Esophagus mucosa (tissue), 1 donor: ENCODE results near the gene LRRC4B. TPM values are rescaled to one million over a fixed set of nuclear protein-coding genes. Genes with fewer than 3 reads are reported as not detected.
A peak's percentile ranks its signal among the peaks of the same experiment; 100 is the strongest.

ENCODE experiments used
- ATAC-seq: fragments of 200-7000 bp; cut with Tn5 transposase; one replicate; pipeline ENCODE4 v1.9.1; 2020
- total RNA-seq: library from RNA; stranded (reverse); gene quantifications from one replicate; pipeline ENCODE4 v1.2.4, GENCODE V29; 2023
- donor health status: DM: yes; HTN: yes; CAD: no.

Gene LRRC4B
- total RNA-seq, 1 donor from 2014 or later, result 0.24 TPM

GRCh38 chr19:50569938-50570540 is 1.8 kb upstream of the LRRC4B start:
- no peak for ATAC-seq

GRCh38 chr19:50568728-50569698 is 778 bp upstream of the LRRC4B start:
- no peak for ATAC-seq

DNA sequence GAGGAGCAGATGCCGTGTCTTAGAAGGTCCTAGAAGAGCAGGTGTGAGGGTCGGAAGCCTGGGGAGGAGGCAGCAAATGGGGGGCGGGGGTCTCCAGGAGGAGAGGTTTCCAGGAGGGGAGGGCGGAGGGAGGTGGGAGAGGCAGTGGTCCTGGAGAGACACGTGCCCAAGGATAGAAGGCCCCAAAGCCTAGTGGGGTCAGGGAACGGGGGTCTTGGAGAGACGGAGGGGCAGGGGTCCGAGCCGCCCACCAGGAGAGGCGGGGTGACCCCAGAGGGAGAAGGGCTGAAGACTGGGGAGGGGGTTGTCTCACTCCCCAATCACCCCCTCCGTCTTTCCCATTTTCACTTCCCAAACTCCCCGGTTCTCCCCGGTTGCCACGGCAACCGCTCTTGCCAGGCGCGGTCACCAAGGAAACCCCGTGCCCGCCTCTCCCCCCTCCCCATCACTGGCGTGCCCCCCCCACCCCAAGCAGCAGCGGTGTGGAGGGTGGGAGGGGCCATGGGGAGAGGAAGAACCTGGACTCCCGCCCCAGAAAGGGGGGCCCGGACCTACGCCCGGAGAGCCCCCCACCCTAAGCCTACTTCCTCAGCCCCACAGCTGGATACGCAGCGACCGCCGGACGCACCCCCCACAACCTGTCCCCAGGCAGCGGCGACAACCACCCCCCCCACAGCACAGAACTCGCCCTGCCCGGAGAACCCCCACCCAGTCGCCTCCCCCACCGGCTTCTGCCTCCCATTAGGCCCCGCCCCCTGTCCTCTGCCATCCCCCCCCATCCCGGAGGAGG is 988 bp downstream of the LRRC4B start:
- no peak for ATAC-seq

DNA sequence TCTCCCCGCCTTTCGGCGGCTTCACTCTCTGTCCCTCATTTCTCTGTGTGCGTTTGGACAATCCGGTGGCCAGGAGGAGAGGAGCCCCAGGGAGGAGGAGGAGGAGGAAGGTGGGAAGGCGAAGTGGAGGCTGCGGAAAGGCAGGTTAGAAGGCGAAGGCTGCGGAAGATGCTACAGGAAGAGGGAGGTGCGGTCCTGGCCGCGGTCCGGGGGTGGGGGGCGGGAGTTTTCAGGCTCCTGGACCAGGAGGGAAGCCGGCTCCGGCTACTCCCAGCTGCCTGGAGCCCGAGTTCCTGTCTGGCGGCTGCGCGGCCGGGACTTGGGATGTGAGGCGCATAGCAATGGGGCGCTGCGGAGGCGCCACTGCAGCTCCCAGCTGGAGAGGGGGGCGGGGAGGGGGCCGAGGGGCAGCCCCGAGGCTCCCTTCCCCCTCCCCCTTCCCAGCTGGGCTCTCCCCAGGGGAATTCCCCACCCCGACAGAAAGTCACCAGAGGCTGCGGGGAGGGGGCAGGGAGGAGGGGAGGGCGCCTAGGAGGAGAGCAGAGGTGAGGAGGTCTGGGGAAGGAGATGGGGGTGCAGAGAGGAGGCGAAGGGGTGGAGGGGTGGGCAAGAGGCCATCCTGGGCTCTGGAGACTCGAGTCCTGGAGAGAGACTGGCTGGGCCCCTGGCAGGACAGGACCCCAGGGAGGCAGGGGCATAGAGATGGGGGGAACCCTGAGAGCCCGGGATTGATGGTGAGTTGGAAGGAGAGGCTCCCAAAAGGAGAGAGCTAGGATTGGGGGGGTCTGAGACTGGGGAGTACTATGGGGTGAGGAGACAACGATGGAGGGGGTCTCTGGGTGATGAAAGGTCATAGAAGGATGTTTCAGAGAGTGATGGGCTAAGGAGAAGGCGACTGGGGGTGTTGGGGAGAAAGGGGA is 2.0 kb downstream of the LRRC4B start:
- ATAC-seq, result no peak

- ATAC-seq, result no peak
These were observed 3.8 kb downstream of the LRRC4B start for GRCh38 chr19:50564229-50565105.

- no peak for ATAC-seq
These were observed 4.6 kb downstream of the LRRC4B start for GRCh38 chr19:50563597-50563996.

DNA sequence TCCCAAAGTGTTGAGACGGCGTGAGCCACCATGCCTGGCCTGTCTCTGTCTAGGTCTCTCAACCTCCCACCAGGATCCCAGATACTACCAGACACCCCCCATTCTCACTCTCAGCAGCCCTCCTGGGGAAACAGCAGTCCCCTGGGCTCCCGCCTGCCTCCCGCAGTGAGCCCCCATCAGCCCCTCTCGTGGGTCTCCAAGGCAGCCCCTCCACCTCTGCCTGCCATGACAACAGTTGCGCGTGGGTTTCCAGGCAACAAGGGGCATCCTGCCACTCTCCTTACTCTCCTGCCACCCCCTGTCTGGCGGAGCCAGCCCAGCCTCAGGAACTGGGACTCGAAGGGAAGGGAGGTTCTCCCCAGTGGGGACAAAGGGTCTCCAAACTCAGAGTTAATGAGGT is 5.2 kb downstream of the LRRC4B start:
- ATAC-seq, result no peak

- ATAC-seq, result no peak
These were observed 5.9 kb downstream of the LRRC4B start for GRCh38 chr19:50562329-50562728.

- ATAC-seq, result no peak
These were observed 8.6 kb downstream of the LRRC4B start for GRCh38 chr19:50559636-50560035.

- ATAC-seq, result no peak
These were observed 9.8 kb downstream of the LRRC4B start for GRCh38 chr19:50558449-50558848.

DNA sequence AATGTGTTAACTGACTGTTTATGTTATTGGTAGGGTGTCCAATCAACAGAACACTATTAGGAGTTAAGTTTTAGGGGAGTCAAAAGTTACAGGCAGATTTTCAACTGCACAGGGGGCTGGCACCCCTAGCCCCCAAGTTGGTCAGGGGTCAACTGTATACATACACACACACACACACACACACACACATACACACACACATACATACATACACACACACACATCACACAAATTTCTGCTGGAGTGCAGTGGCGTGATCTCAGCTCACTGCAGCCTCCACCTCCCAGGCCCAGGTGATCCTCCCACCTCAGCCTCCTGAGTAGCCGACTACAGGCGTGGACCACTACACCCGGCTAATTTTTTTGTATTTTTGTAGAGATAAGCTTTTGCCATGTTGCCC is 10.2 kb downstream of the LRRC4B start:
- ATAC-seq, result no peak

DNA sequence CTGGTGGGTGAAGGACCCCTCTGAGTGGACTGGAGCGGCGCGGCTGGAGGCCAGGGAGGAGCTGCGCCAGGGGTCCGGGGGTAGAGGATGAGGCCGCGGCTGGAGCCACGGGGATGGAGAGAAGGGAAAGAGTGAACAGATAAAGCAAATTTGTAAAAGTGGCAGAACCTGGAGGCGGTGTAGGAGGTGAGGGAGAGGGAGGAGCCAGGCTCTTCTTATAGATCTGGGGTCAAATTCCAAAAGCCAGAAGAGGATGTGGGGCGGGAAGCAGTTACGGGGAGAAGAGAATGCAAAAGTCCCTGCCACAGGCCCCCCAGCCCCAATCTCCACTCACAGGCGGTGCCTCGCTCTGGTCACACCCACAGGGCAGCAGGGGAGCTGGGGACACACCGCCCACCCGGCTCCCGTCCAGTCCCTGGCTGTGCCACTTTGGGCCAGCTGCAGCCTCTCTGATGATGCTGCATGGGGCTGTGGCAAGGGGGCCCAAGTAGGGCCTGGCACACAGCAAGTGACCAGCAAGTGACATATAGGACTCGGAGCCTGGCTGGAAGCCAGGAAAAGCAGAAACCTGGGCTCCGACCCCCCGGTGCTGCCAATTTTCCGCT is 11.1 kb downstream of the LRRC4B start:
- no peak for ATAC-seq

DNA sequence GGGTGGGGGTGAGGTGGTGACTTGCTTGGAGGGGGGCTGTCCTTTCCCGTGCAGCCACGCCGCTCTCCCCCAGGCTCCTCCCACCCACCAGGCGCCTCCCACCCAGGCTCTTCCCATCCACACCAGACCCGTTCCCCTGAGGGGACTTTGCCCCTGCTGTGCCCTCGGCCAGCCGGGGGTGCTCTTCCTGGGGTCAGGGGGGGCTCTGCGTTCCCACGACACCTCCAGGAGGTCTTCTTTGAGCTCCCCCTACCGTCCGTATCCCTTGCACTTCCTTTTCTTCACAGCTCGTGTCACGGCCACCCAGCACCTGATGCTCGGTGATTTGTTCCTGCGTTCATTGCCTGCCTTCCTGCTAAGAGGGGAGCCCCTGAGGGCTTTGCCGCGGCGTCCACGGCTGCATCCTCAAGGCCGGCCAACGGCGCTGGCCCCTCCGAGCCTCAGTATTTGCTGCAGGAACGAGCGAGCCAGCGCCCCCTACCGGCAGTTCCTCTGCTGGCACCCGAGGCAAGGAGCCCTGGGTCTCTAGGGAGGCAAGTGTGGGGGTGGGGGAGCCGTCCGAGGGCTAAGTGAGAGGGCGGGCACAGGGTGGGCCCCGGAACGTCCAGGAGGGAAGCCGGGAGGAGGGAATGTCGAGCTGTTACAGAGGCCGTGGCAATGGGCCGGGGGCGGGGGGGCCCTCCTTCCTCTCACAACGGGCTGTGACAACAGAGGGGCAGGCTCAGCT is 11.8 kb downstream of the LRRC4B start:
- ATAC-seq, result peak; percentile 31

DNA sequence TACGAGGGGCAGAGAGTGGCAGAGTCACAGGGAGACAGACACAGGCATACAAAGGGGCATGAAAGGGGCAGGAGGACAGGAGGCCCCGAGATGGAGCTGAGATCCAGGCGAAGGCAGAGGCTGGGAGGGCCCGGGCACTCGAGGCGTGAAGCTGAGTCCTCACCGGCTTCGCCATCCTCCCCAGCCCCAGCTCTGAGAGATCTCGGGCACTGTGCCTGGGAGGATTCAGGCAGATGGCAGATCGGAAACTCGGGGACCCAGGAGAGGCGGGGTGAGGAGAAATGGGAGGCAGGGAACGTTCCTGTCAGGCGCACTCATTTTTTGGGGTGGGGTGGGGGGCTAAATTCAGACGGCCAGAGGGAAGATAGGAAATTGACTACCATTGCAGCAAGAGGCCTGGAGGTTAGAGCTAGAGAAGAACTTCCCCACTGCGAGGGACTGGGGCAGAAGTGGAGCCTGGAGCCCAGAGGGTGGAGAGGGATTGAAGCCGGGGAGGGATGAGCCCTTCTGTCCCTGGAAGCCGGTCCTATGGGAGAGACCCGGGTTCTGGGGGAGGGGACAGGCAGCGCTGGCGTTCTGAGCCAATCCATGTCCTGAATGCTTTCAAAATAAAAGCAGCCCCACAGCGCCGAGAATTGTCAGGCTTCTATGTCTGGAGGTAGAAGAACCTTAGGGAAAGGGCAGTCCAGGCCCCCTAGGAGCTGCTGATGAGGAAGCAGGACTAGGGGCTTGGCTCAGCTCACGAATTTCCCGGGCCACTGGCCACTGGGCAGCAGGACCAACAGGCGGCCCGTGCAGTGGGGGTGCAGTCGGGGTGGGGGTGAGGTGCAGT is 12.6 kb downstream of the LRRC4B start:
- ATAC-seq, result no peak

GRCh38 chr19:50555033-50555432 is 13.2 kb downstream of the LRRC4B start:
- ATAC-seq, result no peak

DNA sequence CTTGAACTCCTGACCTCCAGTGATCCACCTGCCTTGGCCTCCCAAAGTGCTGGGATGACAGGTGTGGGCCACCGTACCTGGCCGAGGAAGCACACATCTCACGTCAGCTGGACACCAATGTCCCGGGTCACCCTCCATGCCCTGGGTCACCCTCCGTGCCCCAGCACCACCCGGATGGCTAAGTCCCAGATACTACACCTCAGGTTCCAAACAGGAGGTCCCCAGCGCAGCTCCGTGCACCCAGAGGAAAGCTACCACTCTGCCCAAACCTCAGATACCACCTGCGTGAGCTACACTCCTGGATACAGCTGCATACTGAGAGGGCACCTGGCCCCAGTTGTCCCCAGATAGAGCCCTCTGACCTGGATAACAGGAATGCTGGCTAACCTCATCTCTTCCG is 14.0 kb downstream of the LRRC4B start:
- ATAC-seq, result no peak

DNA sequence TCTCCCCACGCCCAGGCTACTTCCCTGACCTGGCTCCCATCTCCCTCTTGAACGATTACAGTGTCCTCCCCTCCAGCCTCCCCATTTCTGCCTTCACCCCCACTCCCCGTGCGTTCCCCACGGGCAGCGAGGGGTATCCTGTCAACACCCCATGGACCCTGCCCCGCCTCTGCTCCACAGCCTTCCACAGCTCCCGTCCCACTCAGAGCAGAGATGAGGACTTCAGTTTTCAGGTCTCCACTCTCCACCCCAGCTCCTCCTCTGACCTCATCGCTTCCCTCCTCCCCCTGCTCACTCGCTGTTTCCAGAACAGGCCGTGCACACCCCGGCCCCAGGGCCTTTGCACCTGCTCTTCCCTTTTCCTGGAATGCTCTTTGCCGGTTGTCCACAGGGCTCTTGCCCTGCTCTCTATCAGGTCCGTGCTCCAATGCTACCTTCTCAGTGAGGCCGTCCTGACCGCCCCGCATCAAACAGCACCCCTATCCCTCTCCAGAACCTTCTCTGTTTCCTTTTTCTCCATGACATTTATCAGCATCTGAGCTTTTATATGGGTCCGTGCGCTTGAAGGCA is 15.0 kb downstream of the LRRC4B start:
- no peak for ATAC-seq

DNA sequence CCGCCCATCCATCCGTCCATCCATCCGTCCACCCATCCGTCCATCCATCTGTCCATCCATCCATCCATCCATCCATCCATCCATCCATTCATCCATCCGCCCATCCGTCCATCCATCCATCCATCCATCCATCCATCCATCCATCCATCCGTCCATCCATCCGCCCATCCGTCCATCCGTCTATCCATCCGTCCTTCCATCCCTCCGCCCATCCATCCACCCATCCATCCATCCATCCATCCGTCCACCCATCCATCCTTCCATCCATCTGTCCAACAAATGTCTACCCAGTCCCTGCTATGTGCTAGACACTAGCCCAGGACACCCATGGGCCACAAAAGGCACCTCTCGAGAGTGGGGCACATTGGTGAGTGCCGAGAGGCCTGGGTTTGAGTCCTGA is 15.7 kb downstream of the LRRC4B start:
- no peak for ATAC-seq
